Measurements from ENCODE around the gene SAMD5.

Gene SAMD5

GRCh38 chr6:147508042-147508865 lies at the start of gene SAMD5:
TSS of gene SAMD5 (plus strand) at chr6:147508690. CDS start at chr6:147508929, 239 bp downstream.
- no peak for DNase-seq (ENCODE audit: low spot score)

GRCh38 chr6:147459780-147460179 lies 48.7 kb upstream of the SAMD5 start:
- DNase-seq (ENCODE audit: low spot score): no peak

DNA sequence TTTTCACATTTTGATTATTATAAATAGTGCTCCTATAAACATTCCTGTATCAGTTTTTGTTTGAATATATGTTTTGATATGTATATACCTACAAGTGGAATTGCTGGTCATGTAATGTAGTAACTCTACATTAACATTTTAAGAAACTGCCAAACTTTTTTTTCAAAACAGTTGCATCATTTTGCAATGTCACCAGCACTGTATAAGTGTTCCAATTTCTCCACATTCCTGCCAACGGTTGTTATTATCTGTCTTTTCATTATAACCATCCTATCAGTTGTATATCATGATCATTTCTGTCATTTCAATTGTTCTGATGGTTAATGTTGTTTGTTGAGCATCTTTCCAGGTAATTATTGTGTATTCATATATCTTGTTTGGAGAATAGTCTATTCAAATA lies 44.8 kb upstream of the SAMD5 start:
- no peak for DNase-seq (ENCODE audit: low spot score)

GRCh38 chr6:147467428-147467827 lies 41.1 kb upstream of the SAMD5 start:
- DNase-seq (ENCODE audit: low spot score): no peak

GRCh38 chr6:147467886-147468285 lies 40.6 kb upstream of the SAMD5 start:
- DNase-seq (ENCODE audit: low spot score): no peak

GRCh38 chr6:147468634-147469033 lies 39.9 kb upstream of the SAMD5 start:
- no peak for DNase-seq (ENCODE audit: low spot score)

- no peak for DNase-seq (ENCODE audit: low spot score)
Observed at GRCh38 chr6:147479857-147480256, 28.6 kb upstream of the SAMD5 start.

DNA sequence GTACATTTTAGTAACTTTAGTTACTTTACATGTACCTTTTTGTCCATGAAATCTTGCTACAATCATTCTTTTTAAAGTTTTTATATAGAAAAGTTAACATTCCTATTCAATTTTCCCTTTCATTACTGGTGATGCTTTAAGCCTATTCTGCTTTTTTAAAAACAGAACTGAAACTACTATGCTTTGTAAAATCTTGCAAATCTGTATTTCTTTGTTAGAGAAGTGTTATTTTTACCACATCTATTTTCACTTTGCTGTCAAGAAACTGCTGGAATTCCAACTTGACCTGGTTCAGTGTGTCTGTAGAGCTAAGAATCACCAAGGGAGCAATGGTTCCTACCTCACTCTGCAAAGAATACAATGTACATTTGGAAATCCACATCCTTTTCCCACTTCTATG lies 21.8 kb upstream of the SAMD5 start:
- DNase-seq (ENCODE audit: low spot score): no peak

- DNase-seq (ENCODE audit: low spot score): no peak
Observed at GRCh38 chr6:147497472-147497871, 11.0 kb upstream of the SAMD5 start.

DNA sequence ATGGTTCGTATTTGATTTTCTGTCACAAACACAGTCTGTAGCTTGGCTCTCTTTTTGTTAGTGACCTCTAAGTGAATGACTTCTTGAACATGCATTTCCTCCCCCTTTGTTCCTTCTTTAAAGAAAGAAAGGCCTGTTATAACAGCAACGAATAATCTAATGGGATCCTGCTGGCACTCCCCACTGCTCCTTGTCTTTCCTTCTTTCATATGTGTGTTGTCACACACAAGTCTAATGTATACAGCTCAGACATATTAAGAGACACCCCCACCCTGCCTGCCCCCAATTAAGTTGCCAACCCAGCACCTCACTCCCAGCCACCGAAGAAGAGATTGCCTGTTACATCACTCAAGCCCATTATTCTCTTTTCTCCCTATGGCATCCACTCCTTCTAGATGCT lies 4.9 kb upstream of the SAMD5 start:
- no peak for DNase-seq (ENCODE audit: low spot score)

- DNase-seq (ENCODE audit: low spot score): no peak
Observed at GRCh38 chr6:147504848-147505247, 3.6 kb upstream of the SAMD5 start.

DNA sequence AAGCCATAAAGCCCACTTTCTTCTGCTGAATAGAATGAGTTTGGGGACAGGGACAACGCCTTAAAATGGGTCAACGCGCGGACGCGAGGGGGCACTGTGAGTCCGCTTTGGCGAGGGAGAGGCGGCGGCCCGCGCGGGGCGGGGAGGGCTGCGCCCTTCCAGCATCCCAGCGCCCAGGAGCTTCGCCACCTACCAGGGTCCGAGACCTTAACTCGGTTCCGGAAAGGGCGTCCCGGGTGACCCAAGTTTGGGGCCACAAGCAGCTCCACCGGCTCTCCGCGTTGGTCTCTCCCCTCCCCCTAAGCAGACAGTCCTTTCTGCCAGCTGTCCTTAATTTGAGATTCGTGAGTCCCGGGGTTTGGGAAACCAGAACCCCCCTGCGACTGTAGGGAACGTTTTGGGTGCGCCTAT lies 1.8 kb upstream of the SAMD5 start:
- DNase-seq (ENCODE audit: low spot score): no peak

GRCh38 chr6:147507162-147508041 lies 1.1 kb upstream of the SAMD5 start:
- no peak for DNase-seq (ENCODE audit: low spot score)

GRCh38 chr6:147508866-147509608 lies 547 bp downstream of the SAMD5 start:
- no peak for DNase-seq (ENCODE audit: low spot score)

- DNase-seq (ENCODE audit: low spot score): no peak
Observed at GRCh38 chr6:147509891-147510290, 1.4 kb downstream of the SAMD5 start.

- DNase-seq (ENCODE audit: low spot score): no peak
Observed at GRCh38 chr6:147510929-147511590, 2.6 kb downstream of the SAMD5 start.

DNA sequence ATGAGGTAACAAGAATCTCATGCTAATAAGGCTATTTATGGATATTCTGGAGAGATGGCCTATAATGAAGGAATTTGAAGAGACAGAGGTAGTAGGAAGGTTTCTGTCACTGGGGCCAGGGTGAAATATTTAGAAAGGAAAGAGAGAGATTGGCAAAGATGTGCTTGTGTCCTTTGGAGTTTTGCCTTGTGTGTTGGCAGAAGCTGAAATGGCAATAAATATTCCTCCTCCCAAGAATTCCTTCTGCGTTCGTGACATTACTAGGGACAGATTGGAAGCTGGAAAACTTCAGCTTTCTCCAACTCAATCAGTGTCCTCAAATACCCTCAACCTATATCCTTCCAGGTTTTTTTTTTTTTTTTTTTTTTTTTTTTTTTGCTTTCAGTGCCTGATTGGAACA lies 6.3 kb downstream of the SAMD5 start:
- DNase-seq (ENCODE audit: low spot score): no peak

DNA sequence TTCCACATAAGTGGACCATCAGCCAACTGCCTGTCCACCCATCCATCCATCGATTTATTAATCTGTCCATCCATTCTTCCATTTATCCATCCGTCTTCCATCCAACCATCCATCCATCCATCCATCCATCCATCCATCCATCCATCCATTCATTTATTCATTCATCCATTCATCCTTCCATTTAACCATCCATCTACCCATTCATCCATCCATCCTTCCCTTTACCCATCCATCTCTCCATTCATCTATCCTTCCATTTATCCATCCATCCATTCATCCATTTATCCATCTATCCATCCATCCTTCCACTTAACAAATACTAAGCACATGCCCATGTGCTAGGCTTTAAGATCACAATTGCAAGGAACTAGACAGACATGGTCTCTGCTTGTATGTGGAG lies 6.8 kb downstream of the SAMD5 start:
- DNase-seq (ENCODE audit: low spot score): no peak

DNA sequence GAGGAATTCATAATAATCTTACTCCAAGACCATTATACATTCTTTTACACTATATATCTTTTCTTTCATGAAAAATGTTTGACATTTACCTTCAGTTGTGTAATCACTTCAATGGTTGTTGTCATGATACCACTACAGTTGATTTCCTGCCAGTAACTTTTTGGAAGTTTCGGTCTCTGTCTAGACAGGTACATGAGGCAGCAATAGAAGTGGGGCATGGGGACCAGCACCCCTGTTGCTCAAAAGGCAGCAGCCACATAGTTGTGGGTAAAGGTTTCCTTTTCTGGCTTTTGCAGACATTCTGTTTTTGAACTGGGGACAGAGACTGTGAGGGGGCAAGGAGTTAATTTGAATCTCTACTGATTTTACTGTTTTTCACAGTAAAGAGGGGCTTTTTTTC lies 14.1 kb downstream of the SAMD5 start:
- no peak for DNase-seq (ENCODE audit: low spot score)

DNA sequence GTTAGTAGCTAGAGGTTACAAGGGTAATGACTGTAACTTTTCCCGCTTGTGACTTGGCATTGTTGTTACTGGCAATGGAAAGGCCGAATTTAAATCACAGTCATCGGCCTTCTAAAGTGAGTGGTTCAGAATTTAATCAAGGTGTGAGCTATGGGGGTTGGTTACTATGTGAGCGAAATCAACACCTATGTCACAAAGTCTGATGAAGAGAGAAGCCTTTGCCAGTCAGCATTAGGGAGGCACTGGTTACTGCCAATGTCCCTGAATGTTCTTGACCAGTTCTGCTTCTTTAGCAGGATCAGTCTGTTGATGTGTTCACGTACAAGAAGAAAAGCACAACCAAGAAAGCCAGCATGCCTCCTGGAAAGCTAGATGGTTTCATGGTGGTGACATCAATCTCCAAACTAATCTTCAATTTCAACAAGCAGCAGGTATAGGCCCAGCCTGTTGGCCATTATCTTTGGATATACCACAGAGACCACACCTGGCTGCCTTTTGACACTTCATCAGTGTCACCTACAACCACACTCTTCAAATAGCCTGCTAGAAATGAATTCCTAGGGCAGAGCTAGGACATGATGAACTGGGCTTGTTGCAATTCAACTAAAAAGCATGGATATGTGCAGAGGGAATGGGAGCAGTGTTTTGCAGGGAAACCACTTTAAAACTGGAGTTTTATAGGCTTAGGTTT lies 17.2 kb downstream of the SAMD5 start:
- no peak for DNase-seq (ENCODE audit: low spot score)

GRCh38 chr6:147527197-147527596 lies 18.7 kb downstream of the SAMD5 start:
- no peak for DNase-seq (ENCODE audit: low spot score)

All from CD4-positive, alpha-beta T cell treated with Interleukin-2 at 100 ng/mL for 4 hours (primary cell).